Skeletal muscle cell (primary cell): ENCODE results near the gene TRNT1.

Experiments used
- DNase-seq: peaks from one replicate; pipeline ENCODE4 v3.0.0-alpha.2; 2010; ENCODE audit warnings: low read depth
- H3K4me3 ChIP-seq: 2 replicates; pipeline ENCODE4 v1.5.1; 2011; ENCODE audit warnings: low read depth, mild to moderate bottlenecking, control low read depth, low read length, moderate library complexity

Gene TRNT1

GRCh38 chr3:3126477-3127431 lies at the start of gene TRNT1:
Gene TRNT1 (plus strand): TSS chr3:3126940. CDS start chr3:3129041, 2,101 bp downstream.
- peak within 1 kb of the TSS; percentile 64 for H3K4me3 ChIP-seq
- DNase-seq = peak; percentile 81

GRCh38 chr3:3080309-3080708 lies 46.4 kb upstream of the TRNT1 start:
- no peak for DNase-seq
- H3K4me3 ChIP-seq = no peak overlapping the region

- no peak overlapping the region for H3K4me3 ChIP-seq
- DNase-seq = no peak
These were observed 45.1 kb upstream of the TRNT1 start for GRCh38 chr3:3081381-3082233.

- no peak for DNase-seq
- no peak overlapping the region for H3K4me3 ChIP-seq
These were observed 44.4 kb upstream of the TRNT1 start for GRCh38 chr3:3082234-3082924.

GRCh38 chr3:3084890-3085289 lies 41.9 kb upstream of the TRNT1 start:
- no peak overlapping the region for H3K4me3 ChIP-seq
- DNase-seq = no peak

- no peak overlapping the region for H3K4me3 ChIP-seq
- no peak for DNase-seq
These were observed 41.0 kb upstream of the TRNT1 start for GRCh38 chr3:3085782-3086181.

GRCh38 chr3:3086239-3086638 lies 40.5 kb upstream of the TRNT1 start:
- H3K4me3 ChIP-seq = no peak overlapping the region

GRCh38 chr3:3087279-3087678 lies 39.5 kb upstream of the TRNT1 start:
- H3K4me3 ChIP-seq = no peak overlapping the region
- DNase-seq = no peak

More at GRCh38 chr3:3086239-3086638, 40.5 kb upstream of the TRNT1 start:
- DNase-seq = no peak

GRCh38 chr3:3087716-3088465 lies 38.8 kb upstream of the TRNT1 start:
- H3K4me3 ChIP-seq = no peak overlapping the region
- DNase-seq = no peak

- H3K4me3 ChIP-seq = no peak overlapping the region
- DNase-seq = no peak
These were observed 37.7 kb upstream of the TRNT1 start for GRCh38 chr3:3089017-3089416.

GRCh38 chr3:3097958-3098357 lies 28.8 kb upstream of the TRNT1 start:
- DNase-seq = no peak
- H3K4me3 ChIP-seq = no peak overlapping the region

- DNase-seq = no peak
- H3K4me3 ChIP-seq = no peak overlapping the region
These were observed 24.9 kb upstream of the TRNT1 start for GRCh38 chr3:3101660-3102458.

GRCh38 chr3:3102751-3103150 lies 24.0 kb upstream of the TRNT1 start:
- DNase-seq = no peak
- no peak overlapping the region for H3K4me3 ChIP-seq

GRCh38 chr3:3105246-3105645 lies 21.5 kb upstream of the TRNT1 start:
- DNase-seq = no peak
- no peak overlapping the region for H3K4me3 ChIP-seq

GRCh38 chr3:3105815-3106214 lies 20.9 kb upstream of the TRNT1 start:
- DNase-seq = no peak

GRCh38 chr3:3107181-3107580 lies 19.6 kb upstream of the TRNT1 start:
- DNase-seq = no peak
- H3K4me3 ChIP-seq = no peak overlapping the region

More at GRCh38 chr3:3105815-3106214, 20.9 kb upstream of the TRNT1 start:
- no peak overlapping the region for H3K4me3 ChIP-seq

- H3K4me3 ChIP-seq = no peak overlapping the region
- DNase-seq = no peak
These were observed 18.9 kb upstream of the TRNT1 start for GRCh38 chr3:3107858-3108257.
